Measurements from ENCODE around the gene SHANK1. TPM values are rescaled to one million over a fixed set of nuclear protein-coding genes. Genes with fewer than 3 reads are reported as not detected.
"Not testable (repeated sequence)": the region's sequence is repeated elsewhere in the genome, so short reads cannot be mapped to it uniquely, and the experiment has no call there.

Gene SHANK1
- total RNA-seq, 1 donor from 2014 or later = 14.0 TPM

DNA sequence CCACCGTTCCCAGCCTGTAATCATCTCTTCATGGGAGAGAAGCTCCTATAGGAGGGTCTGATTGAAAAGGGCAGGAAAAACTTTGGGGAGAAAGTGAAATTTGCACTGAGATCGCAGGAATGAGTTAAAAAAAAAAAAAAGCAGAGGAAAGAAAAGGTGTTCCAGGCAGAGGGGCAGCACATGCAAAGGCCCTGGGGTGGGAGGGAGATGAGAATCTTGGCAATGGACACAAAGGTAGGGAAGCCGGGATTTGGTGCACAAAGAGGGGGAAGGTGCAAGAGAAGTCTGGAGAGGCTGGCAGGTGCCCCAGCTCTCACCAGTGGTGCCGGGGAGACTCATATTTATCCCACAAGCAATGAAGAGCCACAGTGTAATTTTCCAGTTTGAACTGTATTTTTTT is 34.3 kb upstream of the SHANK1 start:
- Mint-ChIP-seq H3K27ac (no peak overlapping the region), H3K36me3 (no peaks in the 10 kb centered on the region), H3K4me3 (no peak overlapping the region), H3K27me3 (ENCODE audit: low read depth) (peaks cover 42% of the 10 kb centered on the region), H3K4me1 (peaks cover 6% of the 10 kb centered on the region), H3K9me3 (no peaks in the 10 kb centered on the region)
- TF ChIP-seq, protein P1, sequence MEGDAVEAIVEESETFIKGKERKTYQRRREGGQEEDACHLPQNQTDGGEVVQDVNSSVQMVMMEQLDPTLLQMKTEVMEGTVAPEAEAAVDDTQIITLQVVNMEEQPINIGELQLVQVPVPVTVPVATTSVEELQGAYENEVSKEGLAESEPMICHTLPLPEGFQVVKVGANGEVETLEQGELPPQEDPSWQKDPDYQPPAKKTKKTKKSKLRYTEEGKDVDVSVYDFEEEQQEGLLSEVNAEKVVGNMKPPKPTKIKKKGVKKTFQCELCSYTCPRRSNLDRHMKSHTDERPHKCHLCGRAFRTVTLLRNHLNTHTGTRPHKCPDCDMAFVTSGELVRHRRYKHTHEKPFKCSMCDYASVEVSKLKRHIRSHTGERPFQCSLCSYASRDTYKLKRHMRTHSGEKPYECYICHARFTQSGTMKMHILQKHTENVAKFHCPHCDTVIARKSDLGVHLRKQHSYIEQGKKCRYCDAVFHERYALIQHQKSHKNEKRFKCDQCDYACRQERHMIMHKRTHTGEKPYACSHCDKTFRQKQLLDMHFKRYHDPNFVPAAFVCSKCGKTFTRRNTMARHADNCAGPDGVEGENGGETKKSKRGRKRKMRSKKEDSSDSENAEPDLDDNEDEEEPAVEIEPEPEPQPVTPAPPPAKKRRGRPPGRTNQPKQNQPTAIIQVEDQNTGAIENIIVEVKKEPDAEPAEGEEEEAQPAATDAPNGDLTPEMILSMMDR (IDR thresholded peaks at IDR 0.05; ENCODE audit: unreplicated experiment) = no peak
- DNase-seq (ENCODE audit: low spot score in 2 of 2, unreplicated experiment in 2 of 2) = no peak

DNA sequence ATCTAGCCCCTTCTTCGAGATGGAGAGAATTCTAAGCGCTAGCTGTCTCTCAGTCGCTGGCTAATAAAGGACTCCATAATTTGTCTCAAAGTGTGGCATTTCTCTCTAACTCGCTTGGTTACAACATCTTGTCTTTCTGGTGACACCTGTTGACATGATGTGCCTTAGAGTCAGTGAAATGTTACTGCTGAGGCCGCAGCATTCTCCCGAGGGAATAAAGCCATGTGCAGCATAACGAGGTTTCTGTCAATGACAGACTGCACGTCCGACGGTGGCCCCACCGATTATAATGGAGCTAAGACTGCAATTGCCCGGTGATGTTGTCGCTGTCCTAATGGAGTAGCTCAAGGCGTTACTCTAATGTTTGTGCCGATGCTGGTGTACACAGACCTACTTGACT is 30.4 kb upstream of the SHANK1 start:
- DNase-seq (ENCODE audit: low spot score in 2 of 2, unreplicated experiment in 2 of 2) = no peak
- Mint-ChIP-seq H3K27ac (no peak overlapping the region), H3K4me1 (peaks cover 6% of the 10 kb centered on the region), H3K36me3 (no peaks in the 10 kb centered on the region), H3K4me3 (no peak overlapping the region), H3K27me3 (ENCODE audit: low read depth) (peaks cover 29% of the 10 kb centered on the region), H3K9me3 (no peaks in the 10 kb centered on the region)
- TF ChIP-seq, protein P1 (IDR thresholded peaks at IDR 0.05; ENCODE audit: unreplicated experiment) = no peak

DNA sequence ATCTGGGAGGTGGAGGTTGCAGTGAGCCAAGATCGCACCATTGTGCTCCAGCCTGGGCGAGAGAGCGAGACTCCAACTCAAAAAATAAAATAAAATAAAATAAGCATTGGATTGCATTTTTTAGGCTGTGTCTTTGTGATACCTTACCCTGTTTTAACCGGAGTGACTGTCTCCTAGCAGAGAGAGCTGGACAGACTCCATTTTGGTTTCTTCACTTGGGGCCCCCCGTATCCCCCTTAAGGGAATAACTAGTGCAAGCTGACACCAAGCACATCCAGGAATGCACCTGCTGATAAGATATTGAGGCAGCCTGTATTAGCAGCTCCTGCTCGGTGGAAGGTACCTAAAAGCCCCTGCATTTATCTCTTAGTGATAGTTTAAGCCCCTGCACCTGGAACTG is 29.9 kb upstream of the SHANK1 start:
- Mint-ChIP-seq H3K27me3 (ENCODE audit: low read depth) (peaks cover 26% of the 10 kb centered on the region), H3K4me1 (peaks cover 6% of the 10 kb centered on the region), H3K9me3 (no peaks in the 10 kb centered on the region), H3K27ac (no peak overlapping the region), H3K4me3 (no peak overlapping the region), H3K36me3 (no peaks in the 10 kb centered on the region)
- TF ChIP-seq, protein P1 (IDR thresholded peaks at IDR 0.05; ENCODE audit: unreplicated experiment) = no peak
- DNase-seq (ENCODE audit: low spot score in 2 of 2, unreplicated experiment in 2 of 2) = no peak

DNA sequence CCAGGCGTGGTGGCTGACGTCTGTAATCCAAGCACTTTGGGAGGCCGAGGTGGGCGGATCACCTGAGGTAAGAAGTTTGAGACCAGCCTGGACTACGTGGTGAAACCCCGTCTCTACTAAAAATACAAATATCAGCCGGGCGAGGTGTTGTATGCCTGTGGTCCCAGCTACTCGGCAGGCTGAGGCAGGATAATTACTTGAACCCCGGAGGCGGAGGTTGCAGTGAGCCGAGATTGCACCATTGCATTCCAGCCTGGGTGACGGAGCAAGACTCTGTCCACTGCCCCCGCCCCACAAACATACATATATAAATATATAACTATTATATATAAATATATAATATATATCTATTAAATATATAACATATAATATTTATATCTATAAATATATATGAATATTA is 27.5 kb upstream of the SHANK1 start:
- H3K9me3 Mint-ChIP-seq; DNase-seq (ENCODE audit: low spot score in 2 of 2, unreplicated experiment in 2 of 2); H3K4me1 Mint-ChIP-seq; H3K36me3 Mint-ChIP-seq; H3K27ac Mint-ChIP-seq; H3K4me3 Mint-ChIP-seq: not testable (repeated sequence)
- peaks cover 21% of the 10 kb centered on the region for H3K27me3 Mint-ChIP-seq (ENCODE audit: low read depth)

DNA sequence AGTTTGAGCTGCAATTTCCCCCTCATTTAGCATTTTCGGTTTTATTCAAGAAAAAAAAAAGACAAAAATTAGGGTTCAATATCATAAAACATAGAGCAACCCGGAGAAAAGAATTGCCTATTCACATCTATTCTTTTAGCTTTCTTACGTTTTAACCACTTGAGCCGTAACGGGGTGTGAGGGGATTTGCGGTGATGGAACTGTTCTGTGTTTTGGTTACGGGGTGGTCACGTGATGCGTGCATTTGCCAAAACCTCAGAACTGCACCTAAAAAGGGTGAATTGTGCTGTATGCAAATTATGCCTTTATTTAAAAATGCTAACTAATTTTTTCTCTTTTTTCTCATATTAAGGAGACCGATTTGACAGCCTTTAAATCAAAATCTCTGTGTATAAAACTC is 25.6 kb upstream of the SHANK1 start:
- no peaks in the 10 kb centered on the region for H3K36me3 Mint-ChIP-seq
- no peaks in the 10 kb centered on the region for H3K9me3 Mint-ChIP-seq
- DNase-seq (ENCODE audit: low spot score in 2 of 2, unreplicated experiment in 2 of 2) = no peak
- no peak overlapping the region for H3K4me3 Mint-ChIP-seq
- H3K27ac Mint-ChIP-seq = no peak overlapping the region
- H3K4me1 Mint-ChIP-seq = peaks cover 6% of the 10 kb centered on the region
- H3K27me3 Mint-ChIP-seq (ENCODE audit: low read depth) = peaks cover 32% of the 10 kb centered on the region
- TF ChIP-seq, protein P1 (IDR thresholded peaks at IDR 0.05; ENCODE audit: unreplicated experiment) = no peak

DNA sequence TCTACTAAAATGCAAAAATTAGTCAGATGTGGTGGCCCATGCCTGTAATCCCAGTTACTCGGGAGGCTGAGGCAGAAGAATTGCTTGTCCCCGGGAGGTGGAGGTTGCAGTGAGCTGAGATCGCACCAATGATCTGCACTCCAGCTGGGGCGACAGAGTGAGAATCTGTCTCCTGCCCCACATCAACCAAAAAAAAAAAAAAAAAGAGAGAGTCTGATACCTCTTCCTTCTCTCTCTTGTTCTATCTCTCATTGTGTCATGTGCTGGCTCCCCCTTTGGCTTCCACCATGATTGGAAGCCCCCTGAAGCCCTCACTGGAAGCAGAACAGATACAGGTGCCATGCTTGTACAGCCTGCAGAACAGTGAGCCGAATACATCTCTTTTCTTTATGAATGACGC is 23.9 kb upstream of the SHANK1 start:
- DNase-seq (ENCODE audit: low spot score in 2 of 2, unreplicated experiment in 2 of 2) = no peak
- no peak overlapping the region for H3K27ac Mint-ChIP-seq
- peaks cover 49% of the 10 kb centered on the region for H3K27me3 Mint-ChIP-seq (ENCODE audit: low read depth)
- no peaks in the 10 kb centered on the region for H3K4me1 Mint-ChIP-seq
- no peak overlapping the region for H3K4me3 Mint-ChIP-seq
- H3K36me3 Mint-ChIP-seq = no peaks in the 10 kb centered on the region
- H3K9me3 Mint-ChIP-seq = no peaks in the 10 kb centered on the region
- TF ChIP-seq, protein P1 (IDR thresholded peaks at IDR 0.05; ENCODE audit: unreplicated experiment) = no peak
